ENCODE data around the gene LRRC75B.
"Not testable (repeated sequence)": the region's sequence is repeated elsewhere in the genome, so short reads cannot be mapped to it uniquely, and the experiment has no call there.

The LRRC75B gene, protein sequence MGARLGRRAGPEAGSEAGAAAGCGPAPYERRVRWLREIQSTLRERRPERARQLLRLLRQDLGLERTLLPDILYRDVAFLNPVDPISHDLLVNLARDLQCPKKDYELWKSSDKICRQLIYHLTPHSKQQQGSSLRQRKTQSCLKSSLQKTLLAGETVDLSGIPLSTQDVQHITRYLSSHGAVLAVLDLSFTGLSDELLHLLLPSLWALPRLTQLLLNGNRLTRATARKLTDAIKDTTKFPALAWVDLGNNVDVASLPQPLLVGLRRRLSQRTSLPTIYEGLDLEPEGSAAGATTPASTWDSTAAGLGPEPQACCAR

DNA sequence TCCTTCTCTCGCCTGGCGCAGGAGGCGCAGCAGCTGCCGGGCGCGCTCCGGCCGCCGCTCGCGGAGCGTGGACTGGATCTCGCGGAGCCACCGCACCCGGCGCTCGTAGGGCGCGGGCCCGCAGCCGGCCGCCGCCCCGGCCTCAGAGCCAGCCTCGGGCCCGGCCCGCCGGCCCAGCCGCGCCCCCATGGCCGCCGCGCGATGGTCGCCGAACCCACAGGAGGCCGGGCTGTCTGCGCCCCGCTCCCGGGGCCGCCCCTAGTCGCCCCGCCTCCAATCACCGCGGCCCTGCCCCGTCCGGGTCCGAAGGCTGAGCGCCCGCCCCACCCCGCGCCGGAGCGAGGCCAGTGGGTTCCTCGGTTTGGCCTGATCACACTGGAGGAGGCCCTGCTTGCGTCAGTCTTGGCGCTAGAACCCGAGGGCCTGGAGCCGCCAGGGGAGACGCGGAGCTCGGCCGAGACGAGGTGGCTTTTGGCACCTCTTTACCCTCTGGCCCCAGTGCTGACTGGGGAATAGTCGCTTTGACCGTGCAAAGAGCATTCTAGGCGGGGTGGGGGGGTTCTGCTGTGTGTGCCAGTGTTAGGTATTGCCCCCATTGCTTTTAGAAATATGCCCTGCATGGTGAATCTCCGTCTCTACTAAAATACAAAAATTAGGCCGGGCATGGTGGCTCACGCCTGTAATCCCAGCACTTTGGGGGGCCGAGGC is at the start of gene LRRC75B:
Gene LRRC75B (minus strand): TSS at position 223 of the 708 bp plus-strand sequence. CDS start 34 bp downstream, at position 189.
- peak; percentile 28 for DNase-seq

DNA sequence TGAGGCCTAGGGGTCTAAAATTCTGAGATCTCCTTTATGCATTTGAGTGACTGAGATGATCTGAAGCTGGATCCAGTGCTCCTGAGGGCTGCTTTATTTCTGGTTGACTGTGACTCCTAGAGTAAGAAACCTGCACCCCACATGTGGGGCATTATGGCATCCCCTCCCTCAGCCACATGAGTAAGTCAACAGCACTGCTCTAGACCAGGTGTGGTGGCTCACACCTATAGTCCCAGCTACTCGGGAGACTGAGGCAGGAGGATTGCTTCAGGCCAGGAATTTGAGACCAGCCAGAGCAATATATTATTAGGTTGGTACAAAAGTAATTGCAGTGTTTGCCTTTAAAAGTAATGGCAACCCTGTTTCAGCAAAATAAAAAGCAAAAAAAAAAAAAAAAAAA is 49.4 kb upstream of the LRRC75B start:
- DNase-seq, result not testable (repeated sequence)

DNA sequence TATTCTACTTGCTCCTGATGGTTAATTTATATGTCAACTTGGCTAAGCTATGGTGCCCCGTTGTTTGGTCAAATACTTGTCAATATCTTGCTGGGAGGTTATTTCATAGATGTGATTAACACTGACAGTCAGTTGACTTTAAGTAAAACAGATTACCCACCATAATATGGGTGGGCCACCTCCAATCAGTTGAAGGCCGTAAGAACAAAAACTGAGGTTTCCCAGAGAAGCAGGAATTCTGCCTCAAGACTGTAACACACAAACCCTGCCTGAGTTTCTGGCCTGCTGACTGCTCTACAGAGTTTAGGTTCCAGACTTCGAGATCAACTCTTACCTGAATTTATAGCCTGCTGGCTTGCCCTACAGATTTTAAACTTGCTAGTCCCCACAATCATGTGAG is 43.6 kb upstream of the LRRC75B start:
- DNase-seq, result not testable (repeated sequence)

DNA sequence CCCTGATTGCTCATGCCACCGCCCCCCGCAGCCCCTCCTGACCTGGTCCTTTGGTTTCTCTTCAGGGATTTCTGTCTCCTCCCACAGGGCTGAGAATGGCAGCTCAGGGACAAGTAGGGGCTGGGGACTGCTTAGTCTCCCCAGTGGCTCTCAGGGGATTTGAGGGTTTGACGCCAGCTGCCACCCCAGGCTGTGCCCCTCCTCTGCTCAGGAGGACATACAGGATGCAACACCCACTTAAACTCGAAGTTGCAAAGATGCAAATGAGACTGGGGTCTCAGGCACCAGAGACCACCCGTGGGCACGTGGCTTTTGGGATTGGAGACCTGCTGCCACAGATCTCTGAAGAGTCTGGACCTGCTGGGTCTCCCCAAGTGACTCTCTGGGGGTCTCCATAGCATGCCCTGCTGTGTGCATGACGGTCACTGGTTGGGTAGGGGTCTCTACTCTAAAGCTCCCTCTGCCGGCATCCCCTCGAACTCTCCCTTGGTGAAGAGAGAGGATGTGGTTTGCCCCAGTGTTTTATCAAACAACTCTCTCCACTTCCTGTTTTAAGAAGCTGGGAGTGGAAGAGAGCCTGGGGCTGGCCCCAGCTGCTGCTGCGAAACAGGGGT is 42.0 kb upstream of the LRRC75B start:
- DNase-seq, result not testable (repeated sequence)

DNA sequence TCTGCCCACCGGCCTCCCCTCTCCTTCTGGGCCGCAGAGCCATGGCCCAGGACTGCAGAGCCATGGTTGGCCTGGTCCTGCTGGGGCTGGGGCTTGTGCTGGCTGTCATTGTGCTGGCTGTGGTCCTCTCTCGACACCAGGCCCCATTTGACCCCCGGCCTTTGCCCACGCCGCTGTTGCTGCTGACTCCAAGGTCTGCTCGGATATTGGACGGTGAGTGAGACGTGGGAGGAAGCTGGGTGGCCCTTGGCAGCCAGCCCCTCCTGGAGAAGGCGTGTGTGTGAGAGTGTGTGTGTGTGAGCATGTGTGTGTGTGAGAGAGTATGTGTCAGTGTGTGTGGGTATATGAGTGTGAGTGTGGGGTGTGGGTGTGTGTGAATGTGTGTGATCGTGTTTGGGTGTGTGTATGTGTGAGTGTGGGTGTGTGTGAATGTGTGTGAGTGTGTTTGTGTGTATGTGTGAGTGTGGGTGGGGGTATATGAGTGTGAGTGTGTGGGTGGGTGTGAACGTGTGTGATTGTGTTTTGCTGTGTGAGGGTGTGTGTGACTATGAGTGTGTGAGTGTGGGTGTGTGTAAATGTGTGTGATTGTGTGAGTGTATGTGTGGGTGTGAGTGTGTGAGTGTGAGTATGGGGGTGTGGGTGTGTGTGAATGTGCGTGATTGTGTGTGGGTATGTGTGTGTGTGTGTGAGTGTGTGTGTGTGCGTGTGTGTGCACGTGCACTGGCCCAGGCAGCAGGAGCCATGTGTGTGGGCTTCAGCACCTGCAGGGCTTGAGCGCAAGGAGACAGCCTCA is 40.6 kb upstream of the LRRC75B start:
- DNase-seq, result not testable (repeated sequence)

DNA sequence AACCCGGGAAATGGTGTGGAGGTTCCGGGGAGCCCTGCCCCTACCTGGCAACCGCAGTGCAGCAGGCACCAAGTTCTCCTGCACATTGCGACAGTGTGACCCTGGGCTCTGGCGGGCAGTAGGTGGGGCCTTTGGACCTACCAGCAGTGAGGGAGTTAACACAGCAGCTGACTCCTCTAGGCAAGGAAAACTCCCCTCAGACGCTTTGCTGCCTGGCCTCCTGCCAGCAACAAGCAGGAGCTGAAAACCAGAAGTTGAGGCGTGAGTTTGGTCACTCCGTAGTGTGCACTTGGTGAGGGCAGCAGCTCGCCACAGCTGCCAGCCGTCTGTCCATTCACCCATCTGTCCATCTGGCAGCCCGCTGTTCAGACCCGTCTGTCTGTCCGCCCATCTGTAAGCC is 39.8 kb upstream of the LRRC75B start:
- not testable (repeated sequence) for DNase-seq

DNA sequence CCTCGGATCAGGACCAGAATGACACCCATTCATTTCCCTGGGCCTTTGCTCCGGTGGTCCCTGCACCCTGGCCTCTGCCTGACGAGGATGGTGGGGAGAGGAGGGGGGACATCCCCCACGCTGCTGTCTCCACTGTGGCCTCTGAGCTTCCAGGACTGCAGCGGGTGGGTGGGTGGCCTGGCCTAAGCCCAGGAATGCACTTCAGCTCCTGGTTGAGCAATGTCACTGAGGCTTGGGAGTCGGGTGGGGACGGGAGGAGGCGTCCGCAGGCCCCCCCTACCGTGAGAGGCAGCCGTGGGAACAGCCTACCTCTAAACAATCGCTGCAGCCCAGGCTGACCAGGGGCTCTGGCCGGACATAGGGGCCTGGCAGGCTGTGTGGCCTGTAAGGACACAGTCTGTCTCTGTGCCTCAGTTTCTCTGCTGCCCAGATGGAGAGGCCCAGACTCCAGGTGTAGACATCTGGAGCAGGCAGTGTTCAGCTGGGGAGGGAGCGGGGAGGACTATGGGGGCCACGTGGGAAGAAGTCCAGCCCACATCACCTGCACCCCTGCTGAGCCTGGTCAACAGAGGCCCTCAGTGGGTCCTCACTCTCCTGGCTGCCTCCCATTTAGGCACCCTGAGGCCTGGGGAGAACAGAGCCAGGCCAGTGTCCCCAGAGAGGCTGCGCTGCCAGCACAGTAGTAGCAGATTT is 38.7 kb upstream of the LRRC75B start:
- not testable (repeated sequence) for DNase-seq

DNA sequence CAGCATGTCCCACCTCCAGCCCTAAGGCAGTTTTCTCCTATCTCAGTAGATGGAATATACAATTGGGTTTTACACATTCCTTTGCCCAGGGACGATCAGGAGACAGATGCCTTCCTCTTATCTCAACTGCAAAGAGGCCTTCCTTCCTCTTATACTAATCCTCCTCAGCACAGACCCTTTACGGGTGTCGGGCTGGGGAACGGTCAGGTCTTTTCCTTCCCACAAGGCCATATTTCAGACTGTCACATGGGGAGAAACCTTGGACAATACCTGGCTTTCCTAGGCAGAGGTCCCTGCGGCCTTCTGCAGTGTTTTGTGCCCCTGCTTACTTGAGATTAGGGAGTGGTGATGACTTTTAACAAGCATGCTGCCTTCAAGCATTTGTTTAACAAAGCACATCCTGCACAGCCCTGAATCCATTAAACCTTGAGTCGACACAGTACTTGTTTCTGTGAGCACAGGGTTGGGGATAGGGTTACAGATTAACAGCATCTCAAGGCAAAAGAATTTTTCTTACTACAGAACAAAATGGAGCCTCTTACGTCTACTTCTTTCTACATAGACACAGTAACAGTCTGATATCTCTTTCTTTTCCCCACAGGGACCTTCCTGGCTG is 38.0 kb upstream of the LRRC75B start:
- DNase-seq, result not testable (repeated sequence)

DNA sequence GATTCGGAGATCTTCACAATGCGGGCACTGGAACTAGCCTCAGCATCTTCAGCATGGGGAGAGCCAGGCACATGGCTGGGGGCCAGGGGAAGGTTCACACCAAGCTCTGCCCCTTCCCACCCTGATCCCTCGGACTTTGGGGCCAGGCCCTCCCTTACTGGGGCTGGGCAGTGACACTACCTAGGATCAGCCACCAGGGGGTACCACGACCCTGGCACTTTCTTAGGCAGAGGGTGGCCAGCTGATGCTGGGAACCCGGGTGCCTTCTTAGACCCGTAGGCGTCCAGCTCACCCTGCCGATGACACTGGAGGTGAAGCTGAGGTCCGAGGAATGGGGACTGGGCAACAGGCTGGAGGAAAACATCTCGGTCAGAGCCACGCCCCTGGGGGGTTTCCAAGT is 36.2 kb upstream of the LRRC75B start:
- DNase-seq, result not testable (repeated sequence)

DNA sequence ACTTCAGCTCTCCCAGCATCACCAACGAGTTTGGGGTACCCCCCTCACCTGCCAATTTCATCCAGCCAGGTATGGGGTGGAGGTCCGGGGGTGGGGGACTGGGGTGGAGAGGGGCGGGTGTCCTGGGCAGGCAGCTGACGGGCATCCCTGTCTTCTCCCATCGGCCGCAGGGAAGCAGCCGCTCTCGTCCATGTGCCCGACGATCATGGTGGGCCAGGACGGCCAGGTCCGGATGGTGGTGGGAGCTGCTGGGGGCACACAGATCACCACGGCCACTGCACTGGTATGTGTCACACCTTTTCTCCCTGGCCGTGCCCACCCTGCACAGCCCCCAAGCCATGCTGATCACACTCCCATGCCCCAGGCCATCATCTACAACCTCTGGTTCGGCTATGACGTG is 35.0 kb upstream of the LRRC75B start:
- not testable (repeated sequence) for DNase-seq

DNA sequence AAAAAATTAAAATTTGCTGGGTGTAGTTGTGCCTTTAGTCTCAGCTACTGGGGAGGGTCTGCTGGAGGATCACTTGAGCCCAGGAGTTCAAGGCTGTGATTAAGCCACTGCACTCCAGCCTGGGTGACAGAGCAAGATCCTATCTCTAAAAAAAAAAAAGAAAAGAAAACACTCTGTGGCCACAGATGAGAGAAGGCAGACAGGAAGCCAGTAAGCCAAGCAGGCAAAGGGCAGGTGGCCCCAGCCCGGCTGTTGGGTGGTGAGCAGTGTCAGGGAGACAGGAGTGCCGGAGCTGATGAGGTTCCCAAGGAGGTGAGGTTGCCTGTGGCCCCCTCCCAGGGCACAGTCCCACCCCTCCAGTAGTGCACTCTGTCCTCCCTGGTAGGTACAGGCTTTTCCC is 29.7 kb upstream of the LRRC75B start:
- DNase-seq, result not testable (repeated sequence)

DNA sequence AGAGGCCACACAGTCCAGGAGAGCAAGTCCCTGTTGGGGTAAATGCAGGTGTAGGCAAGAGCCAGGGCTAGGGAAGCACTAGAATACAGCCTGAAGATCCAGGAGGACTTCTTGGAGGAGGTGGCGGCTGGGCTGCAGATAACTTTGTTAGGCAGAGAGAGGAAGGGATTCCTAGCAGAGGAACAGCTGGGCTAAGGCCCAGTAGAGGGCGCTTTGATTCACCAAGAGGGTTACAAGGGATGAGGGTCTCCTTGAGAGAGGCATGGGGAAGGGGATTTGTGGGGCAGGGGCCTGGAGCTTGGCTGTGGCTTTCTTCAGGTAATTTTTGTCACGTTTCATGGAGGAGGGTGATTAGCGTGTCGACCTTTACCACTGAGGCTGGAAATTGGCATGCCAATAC is 28.4 kb upstream of the LRRC75B start:
- DNase-seq, result not testable (repeated sequence)

DNA sequence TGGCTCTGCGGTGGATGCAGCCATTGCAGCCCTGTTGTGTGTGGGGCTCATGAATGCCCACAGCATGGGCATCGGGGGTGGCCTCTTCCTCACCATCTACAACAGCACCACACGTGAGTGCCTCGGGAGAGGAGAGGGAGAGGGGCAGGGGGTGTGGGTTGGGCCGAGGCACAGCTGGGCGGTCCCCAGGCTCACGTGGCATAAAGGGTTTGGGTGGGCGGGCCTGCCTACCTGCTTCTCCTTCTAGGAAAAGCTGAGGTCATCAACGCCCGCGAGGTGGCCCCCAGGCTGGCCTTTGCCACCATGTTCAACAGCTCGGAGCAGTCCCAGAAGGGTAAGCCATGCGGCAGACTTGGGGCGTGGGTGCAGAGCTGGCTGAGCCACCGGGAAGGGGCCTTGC is 21.9 kb upstream of the LRRC75B start:
- DNase-seq, result not testable (repeated sequence)

DNA sequence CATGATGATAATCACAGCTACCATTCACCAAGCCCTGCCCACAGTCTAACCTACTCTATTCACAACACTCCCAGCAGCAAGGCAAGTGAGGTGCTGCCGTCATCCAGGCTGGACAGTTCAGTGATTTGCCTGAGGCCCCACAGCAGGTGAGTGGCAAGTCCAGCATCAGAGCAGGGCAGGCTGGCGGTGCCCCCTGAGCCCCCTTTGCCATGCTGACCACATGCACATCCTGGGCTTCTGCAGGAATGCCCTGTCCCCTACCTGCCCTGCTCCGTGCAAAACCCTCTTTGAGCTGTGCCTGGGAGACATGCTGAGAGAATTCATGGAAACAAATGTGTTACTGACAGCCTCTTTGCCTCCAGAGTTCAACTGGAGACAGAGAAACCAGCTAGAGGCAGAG is 17.0 kb upstream of the LRRC75B start:
- DNase-seq, result not testable (repeated sequence)

DNA sequence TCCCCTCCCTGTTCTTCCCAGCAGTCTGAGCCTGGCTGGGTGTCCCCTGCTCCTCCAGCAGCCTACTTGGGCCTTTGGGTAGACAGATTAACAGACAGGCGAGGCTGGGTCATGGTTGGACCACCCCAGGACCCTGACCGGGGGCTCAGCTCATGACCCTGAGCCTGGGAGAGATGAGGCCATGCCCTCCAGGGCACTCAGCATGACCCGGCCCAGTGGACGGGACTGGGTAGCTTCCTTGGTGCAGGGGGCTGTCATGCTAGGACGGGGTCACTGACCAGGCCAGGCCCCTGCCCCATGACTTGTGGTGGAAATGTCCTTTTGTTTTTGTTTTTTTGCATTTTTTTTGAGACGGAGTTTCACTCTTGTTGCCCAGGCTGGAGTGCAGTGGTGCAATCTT is 15.5 kb upstream of the LRRC75B start:
- DNase-seq, result not testable (repeated sequence)

DNA sequence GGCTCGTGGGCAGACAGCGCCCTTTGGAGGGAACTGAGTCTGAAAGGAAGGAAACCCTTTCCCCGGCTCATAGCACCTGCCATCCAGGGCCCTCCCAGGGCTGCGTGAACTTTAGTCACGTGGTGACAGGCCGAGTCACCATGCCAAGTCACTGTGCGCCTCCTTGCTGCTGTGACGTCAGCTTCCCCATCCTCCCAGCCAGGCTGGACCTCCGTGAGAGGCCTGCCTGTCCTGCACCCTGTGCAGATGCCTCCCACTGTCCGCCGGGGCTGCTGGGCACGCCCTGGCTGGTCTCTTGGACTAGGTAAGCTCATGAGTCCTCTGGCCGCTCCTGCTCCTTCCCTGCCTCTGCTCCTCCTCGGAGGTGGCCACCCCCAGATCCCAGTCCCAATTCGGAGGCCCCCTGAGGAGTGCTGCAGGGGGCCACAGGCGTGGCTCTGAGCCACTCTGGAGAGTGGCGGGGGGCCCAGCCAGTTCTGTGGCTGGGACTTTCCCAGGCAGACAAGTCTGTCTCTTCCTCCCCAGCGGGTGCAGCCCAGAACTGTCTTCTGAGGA is 14.6 kb upstream of the LRRC75B start:
- DNase-seq, result not testable (repeated sequence)

DNA sequence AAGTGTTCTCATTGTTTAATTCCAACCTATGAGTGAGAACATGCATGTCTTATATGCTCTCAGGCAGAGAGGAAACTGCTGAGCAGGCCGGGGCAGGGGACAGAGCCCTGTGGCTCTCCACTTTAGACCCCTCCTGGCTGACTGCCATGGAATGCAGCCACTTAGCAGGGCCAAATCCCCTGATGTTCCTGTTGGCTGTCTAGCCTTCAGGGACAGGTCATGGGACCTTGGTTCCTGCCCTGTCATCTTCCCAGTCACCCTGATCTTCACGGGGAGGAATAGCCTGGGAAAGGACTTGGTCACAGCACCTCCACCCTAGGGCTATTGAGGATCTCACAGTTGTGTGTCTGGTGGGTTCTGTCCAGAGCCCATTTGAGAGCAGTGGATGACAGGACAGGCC is 13.5 kb upstream of the LRRC75B start:
- not testable (repeated sequence) for DNase-seq

DNA sequence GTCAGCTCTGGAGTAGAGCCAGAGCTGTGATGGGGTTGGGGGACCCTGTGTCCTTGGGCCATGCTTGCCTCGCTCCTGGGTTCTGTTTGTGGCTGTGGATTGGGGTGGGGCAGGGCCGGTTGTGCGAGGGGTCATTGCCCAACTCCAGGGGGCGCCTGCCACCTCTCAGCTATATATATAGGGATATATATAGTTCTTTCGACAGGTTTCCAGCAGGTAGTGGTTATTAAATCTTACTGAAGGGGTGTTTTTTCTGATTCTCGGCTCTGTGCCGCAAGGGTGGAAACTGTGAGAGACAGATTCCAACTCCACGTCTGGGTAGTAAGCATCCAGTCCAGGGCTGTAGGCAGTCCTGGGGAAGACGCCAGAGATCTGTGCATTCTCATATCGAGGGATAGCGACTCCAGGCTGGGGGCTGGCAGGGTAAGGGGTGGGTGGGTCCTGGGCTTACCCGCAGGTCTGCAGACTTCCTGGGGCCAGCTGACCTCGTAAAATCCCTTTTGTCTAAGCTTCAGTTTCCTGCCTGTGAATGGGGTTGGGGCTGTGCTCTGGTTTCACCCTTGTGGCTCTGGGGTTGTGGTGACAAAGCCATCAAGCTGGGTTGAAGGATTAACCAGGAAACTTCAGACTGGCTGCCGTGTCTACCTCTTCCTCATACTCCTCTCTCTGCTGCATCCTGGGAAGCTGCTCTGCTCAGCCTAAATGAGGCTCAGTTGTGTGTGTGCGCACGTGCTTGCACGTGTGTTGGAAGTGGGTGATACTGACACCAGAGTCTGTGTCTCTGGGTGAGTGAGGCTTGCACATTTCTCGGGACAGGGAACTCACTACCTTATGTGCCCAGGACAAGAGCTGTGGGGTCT is 11.1 kb upstream of the LRRC75B start:
- not testable (repeated sequence) for DNase-seq

DNA sequence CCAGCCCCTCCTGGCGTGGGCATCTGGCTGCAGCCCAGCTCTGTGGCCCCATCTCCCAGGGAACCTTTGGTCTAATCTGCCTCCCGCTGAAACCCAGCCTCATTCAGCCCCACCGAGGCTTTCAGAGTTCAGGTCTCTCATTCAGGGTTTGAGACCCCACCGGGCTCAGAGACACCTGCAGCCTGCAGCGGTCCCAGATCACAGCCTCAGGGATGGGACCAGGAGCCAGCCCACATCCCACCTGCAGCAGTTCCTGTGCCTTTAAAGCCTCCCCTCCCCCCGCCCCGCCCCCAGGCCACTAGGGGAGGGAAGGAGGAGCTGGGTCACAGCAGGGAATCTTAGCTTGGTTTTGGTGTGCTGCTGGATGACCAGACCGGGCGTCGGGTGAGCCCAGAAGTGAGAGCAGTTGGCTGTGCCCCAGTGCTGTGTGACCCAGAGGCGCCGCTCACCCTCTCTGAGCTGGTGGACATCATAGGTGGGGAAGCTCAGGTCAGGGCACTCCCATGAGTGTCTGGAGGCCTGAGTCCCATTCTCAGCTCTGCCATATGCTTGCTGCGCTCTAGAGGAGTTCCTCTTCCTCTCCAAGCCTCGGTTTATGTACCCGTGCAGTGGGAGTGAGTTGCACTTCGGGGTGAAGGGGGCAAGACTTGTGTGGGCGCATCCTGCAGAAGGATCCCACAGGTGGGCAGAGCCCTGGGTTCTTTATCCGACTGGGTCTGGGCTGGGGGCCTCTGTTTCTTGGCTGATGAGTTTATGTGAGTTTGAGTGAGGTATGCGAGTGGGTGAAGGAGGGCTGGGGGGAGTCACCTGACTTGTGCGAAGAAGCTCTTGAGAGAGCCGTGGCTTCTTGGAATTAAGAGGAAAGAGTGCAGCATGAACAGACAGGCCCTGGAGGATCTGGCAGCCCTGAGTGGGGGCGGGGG is 10.2 kb upstream of the LRRC75B start, which contains the start of gene GGT1:
Gene GGT1 (plus strand): TSS at position 347 of the 923 bp plus-strand sequence. CDS start 7,889 bp downstream, outside the sequence.
- not testable (repeated sequence) for DNase-seq

All from NCI-H2227 treated with DMSO at 0.1 percent for 48 hours (cell line).